Breast epithelium (tissue), 4 donors: ENCODE measurements around the gene PALMD. TPM values are rescaled to one million over a fixed set of nuclear protein-coding genes. Genes with fewer than 3 reads are reported as not detected.
A peak's percentile ranks its signal among the peaks of the same experiment; 100 is the strongest.

ENCODE experiments used
- DNase-seq, 2 donors: peaks; one replicate each; pipeline ENCODE4 v3.0.0-alpha.2; 2019; ENCODE audit warnings: low spot score in 2 of 2
- H3K27ac ChIP-seq, 2 donors: fragments of 200-600 bp; sonication (generic) in 1 of 2; one replicate each; pipeline ENCODE4 v1.5.1; 2016 to 2019; ENCODE audit warnings: mild to moderate bottlenecking in 1 of 2
- H3K27me3 ChIP-seq, 2 donors: fragments of 200-600 bp; sonication (generic) in 1 of 2; one replicate each; pipeline versions ENCODE4 v1.5.1 to v1.6.0; 2017 to 2019; ENCODE audit warnings: control low read depth in 1 of 2, mild to moderate bottlenecking in 1 of 2
- H3K36me3 ChIP-seq: fragments of 200-600 bp; one replicate; pipeline ENCODE4 v1.5.1; 2019
- H3K4me1 ChIP-seq, 2 donors: fragments of 200-600 bp; sonication (generic); one replicate each; pipeline ENCODE4 v1.5.1; 2016 to 2019; ENCODE audit warnings: control low read depth in 1 of 2
- H3K4me3 ChIP-seq, 3 donors: fragments of 200-600 bp; sonication (generic); 1 replicate in 2 of 3; 2 replicates in 1 of 3; pipeline ENCODE4 v1.5.1; 2016 to 2019; ENCODE audit warnings: mild to moderate bottlenecking in 3 of 3, moderate library complexity in 2 of 3
- H3K9me3 ChIP-seq, 2 donors: fragments of 200-600 bp; sonication (generic) in 1 of 2; one replicate each; pipeline ENCODE4 v1.5.1; 2016 to 2019; ENCODE audit warnings: control low read depth in 1 of 2
- CTCF ChIP-seq, 3 donors: fragments of 450-650 bp; IDR thresholded peaks; one replicate each; pipeline ENCODE4 v1.5.1; 2016 to 2017; ENCODE audit warnings: antibody characterized with exemption in 3 of 3, mild to moderate bottlenecking in 3 of 3, moderate library complexity in 3 of 3
- POLR2A ChIP-seq: fragments of 450-650 bp; IDR thresholded peaks from one replicate; pipeline ENCODE4 v1.6.1; 2016; ENCODE audit warnings: antibody characterized with exemption, mild to moderate bottlenecking, moderate library complexity
- POLR2AphosphoS5 ChIP-seq, 3 donors: sonication (generic); formaldehyde crosslinking; IDR thresholded peaks; one replicate each; pipeline ENCODE4 v1.6.1; 2017; ENCODE audit warnings: antibody characterized with exemption in 3 of 3
- intact Hi-C: fragments of 100-400 bp; cut with DNase I; formaldehyde crosslinking; loops from one replicate; pipeline ENCODE4 v1.15.1; 2023; ENCODE audit warnings: low total_unique reads
- total RNA-seq, 3 donors: library from RNA; depleted of rRNA; stranded (reverse); fragments of >200 nt; gene quantifications; one replicate each; pipeline ENCODE4 v1.1.0, GENCODE V29; 2016

The PALMD gene
- total RNA-seq, 3 donors from 2014 or later, result 35.3 to 96.7 (median 77.7) TPM

GRCh38 chr1:99635664-99636063 is 10.2 kb upstream of the PALMD start:
- Histone ChIP-seq H3K27ac (peak overlapping the region in 1 of 2 donors; percentile 14), H3K36me3 (no peaks in the 10 kb centered on the region), H3K27me3 (no peaks in the 10 kb centered on the region), H3K4me1 (no peaks in the 10 kb centered on the region), H3K4me3 (no peak overlapping the region), H3K9me3 (no peaks in the 10 kb centered on the region)
- TF ChIP-seq CTCF (IDR thresholded peaks at IDR 0.05) (no peak), POLR2AphosphoS5 (IDR thresholded peaks at IDR 0.05) (no peak), POLR2A (no peak)
- DNase-seq, result no peak
- intact Hi-C loops, result no loop called here

GRCh38 chr1:99636647-99637175 is 9.2 kb upstream of the PALMD start:
- no peaks in the 10 kb centered on the region for H3K4me1 ChIP-seq
- DNase-seq, result no peak
- no peaks in the 10 kb centered on the region for H3K27me3 ChIP-seq
- no peak overlapping the region for H3K27ac ChIP-seq
- TF ChIP-seq CTCF (IDR thresholded peaks at IDR 0.05) (no peak), POLR2AphosphoS5 (IDR thresholded peaks at IDR 0.05) (no peak), POLR2A (no peak)
- H3K9me3 ChIP-seq, result no peaks in the 10 kb centered on the region
- H3K4me3 ChIP-seq, result no peak overlapping the region
- no peaks in the 10 kb centered on the region for H3K36me3 ChIP-seq
- intact Hi-C loops, result no loop called here

GRCh38 chr1:99638853-99639252 is 7.1 kb upstream of the PALMD start:
- no peaks in the 10 kb centered on the region for H3K27me3 ChIP-seq
- H3K4me3 ChIP-seq, result no peak overlapping the region
- no peak for DNase-seq
- TF ChIP-seq POLR2AphosphoS5 (IDR thresholded peaks at IDR 0.05) (no peak), CTCF (IDR thresholded peaks at IDR 0.05) (no peak), POLR2A (no peak)
- intact Hi-C loops, result no loop called here
- H3K4me1 ChIP-seq, result no peaks in the 10 kb centered on the region
- H3K36me3 ChIP-seq, result no peaks in the 10 kb centered on the region
- no peak overlapping the region for H3K27ac ChIP-seq
- H3K9me3 ChIP-seq, result no peaks in the 10 kb centered on the region

GRCh38 chr1:99639408-99639807 is 6.5 kb upstream of the PALMD start:
- Histone ChIP-seq H3K9me3 (no peaks in the 10 kb centered on the region), H3K4me3 (no peak overlapping the region), H3K4me1 (no peaks in the 10 kb centered on the region), H3K27me3 (no peaks in the 10 kb centered on the region), H3K27ac (no peak overlapping the region), H3K36me3 (no peaks in the 10 kb centered on the region)
- intact Hi-C loops, result no loop called here
- TF ChIP-seq POLR2AphosphoS5 (IDR thresholded peaks at IDR 0.05), result no peak
- TF ChIP-seq CTCF (IDR thresholded peaks at IDR 0.05), result no peak
- no peak for TF ChIP-seq POLR2A
- DNase-seq, result no peak

GRCh38 chr1:99639945-99640344 is 6.0 kb upstream of the PALMD start:
- H3K9me3 ChIP-seq, result no peaks in the 10 kb centered on the region
- H3K36me3 ChIP-seq, result no peaks in the 10 kb centered on the region
- DNase-seq, result no peak
- H3K27me3 ChIP-seq, result no peaks in the 10 kb centered on the region
- no peaks in the 10 kb centered on the region for H3K4me1 ChIP-seq
- TF ChIP-seq CTCF (IDR thresholded peaks at IDR 0.05) (no peak), POLR2AphosphoS5 (IDR thresholded peaks at IDR 0.05) (no peak), POLR2A (no peak)
- H3K27ac ChIP-seq, result no peak overlapping the region
- intact Hi-C loops, result no loop called here
- H3K4me3 ChIP-seq, result no peak overlapping the region
